GM21528 (cell line): ENCODE measurements around the gene PGK1.
"Not testable (repeated sequence)": the region's sequence is repeated elsewhere in the genome, so short reads cannot be mapped to it uniquely, and the experiment has no call there.

ENCODE experiments used
- ATAC-seq: cut with Tn5 transposase; IDR thresholded peaks from one replicate; pipeline ENCODE4 v1.9.1; 2021; ENCODE audit warnings: mild to moderate bottlenecking, moderate library complexity; ENCODE audit not compliant: unreplicated experiment, low FRiP score

Gene PGK1

DNA sequence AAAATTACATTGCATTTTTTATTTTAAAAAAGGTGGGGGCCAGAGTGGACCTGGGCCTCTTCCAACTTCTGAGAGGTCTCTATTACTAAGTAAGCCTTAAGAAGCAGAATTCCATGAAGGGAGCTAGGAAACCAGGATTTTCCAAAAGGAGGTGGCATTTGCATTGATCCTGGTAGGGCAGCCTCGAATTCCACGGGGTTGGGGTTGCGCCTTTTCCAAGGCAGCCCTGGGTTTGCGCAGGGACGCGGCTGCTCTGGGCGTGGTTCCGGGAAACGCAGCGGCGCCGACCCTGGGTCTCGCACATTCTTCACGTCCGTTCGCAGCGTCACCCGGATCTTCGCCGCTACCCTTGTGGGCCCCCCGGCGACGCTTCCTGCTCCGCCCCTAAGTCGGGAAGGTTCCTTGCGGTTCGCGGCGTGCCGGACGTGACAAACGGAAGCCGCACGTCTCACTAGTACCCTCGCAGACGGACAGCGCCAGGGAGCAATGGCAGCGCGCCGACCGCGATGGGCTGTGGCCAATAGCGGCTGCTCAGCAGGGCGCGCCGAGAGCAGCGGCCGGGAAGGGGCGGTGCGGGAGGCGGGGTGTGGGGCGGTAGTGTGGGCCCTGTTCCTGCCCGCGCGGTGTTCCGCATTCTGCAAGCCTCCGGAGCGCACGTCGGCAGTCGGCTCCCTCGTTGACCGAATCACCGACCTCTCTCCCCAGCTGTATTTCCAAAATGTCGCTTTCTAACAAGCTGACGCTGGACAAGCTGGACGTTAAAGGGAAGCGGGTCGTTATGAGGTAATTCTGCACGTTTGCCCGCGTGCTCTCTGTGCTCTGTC lies at the start of gene PGK1:
PGK1 (plus strand) TSS at position 626 of the 824 bp plus-strand sequence; CDS start at position 719, 93 bp downstream.
- ATAC-seq = peak; percentile 97

DNA sequence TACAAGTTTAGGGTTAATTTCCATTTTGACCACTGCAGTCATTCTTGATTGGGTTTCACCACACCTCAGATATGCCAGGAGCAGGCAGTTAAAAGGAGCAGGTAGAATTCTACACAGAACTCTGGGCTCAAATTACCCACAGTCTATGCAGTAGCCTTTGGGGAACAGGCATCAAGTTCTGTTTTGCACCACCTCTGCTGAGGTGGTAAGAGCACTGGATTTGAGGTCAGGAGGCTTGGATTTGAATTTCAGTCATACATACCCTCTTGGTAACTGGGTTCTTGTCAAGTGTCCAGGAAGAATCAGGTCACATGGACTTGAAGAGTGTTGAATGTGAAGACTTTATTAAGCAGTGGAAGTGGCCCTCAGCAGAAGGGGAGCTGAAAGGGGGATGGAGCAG lies 40.4 kb upstream of the PGK1 start:
- no peak for ATAC-seq

DNA sequence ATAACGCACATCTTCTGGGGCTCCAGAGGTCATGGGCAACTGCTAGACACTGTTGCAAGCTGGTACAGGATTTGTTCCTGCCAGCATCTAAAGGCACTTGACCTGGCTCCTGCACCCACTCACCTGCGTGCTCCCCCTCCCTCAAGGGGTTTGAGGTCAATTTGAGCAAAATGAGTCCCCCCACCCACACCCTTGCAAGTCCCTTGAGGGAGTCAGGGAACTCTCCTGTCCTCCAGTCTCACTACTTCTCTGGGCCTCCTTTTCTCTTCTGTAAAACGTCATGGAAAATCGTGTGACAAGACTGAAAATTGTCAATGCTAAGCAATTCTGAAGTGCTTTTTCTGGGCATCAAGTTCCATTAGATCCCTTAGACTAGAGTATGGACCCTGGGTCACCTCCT lies 39.9 kb upstream of the PGK1 start:
- ATAC-seq = no peak

DNA sequence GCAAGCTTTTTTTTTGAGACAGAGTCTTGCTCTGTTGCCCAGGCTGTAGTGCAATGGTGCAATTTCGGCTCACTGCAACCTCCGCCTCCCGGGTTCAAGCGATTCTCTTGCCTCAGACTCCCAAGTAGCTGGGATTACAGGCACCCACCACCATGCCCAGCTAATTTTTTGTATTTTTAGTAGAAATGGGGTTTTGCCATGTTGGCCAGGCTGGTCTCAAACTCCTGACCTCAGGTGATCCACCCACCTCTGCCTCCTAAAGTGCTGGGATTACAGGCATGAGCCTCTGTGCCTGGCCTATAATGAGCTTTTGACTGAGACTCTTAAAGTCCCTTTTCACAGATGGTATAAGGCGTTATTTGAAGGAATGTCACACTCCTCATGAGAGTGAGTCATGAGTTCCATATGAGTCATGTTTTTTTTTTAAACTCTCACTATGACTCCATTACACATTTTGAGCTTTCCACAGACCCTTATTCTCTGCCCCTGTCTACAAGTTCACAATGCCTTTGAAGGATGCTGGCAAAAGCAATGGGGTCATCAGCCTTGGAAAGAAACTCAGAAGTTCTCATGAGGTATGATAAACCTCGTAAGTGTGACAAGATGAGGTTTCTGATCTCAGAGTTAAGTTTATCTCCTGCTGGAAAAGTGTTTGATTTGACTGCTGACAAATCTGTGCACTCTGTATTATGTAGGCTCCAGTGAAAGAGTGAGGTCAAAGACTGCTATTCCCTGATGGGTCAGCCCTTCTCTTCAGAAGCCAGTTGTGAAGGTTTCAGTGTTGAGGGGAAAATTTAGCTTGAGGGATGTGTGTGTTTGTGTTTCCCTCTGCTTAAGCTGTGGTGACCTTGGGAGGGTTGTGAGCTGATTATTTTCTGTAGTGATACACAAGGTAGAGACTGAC lies 39.1 kb upstream of the PGK1 start:
- peak; percentile 77 for ATAC-seq

DNA sequence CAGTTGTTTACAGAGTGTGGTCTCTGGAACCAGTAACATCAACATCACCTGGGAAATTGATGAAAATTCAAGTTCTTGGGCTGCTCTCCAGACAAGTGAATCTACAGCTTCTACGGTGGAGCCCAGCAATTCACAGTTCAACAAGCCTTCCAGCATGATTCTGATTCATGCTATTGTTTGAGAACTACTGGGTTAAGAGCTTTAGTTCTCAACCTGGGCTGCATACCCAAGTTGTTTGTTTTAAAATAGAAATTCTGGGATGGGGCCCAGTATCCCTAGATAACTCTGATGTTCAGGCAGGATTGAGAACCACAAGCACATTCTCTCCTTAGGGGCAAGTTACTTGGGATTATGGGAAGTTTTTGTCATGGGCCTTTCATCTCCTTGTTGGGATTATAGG lies 37.9 kb upstream of the PGK1 start:
- no peak for ATAC-seq

DNA sequence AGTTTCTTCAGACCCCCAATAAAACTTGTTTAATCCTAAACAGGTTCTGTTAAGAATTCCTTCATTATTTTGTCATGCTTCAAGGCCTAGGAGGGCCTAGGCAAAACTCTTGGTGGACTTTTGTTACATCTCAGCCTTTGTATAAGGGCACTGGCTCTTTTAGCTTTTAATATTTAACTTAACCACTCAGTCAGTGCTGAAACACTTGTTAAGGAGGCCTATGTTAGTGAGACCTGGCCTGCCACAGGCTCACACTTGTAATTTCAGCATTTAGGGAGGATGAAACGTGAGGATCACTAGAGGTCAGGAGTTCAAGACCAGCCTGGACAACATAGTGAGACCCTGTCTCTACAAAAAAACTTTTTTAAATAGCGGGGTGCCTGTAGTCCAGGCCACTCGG lies 32.7 kb upstream of the PGK1 start:
- no peak for ATAC-seq

DNA sequence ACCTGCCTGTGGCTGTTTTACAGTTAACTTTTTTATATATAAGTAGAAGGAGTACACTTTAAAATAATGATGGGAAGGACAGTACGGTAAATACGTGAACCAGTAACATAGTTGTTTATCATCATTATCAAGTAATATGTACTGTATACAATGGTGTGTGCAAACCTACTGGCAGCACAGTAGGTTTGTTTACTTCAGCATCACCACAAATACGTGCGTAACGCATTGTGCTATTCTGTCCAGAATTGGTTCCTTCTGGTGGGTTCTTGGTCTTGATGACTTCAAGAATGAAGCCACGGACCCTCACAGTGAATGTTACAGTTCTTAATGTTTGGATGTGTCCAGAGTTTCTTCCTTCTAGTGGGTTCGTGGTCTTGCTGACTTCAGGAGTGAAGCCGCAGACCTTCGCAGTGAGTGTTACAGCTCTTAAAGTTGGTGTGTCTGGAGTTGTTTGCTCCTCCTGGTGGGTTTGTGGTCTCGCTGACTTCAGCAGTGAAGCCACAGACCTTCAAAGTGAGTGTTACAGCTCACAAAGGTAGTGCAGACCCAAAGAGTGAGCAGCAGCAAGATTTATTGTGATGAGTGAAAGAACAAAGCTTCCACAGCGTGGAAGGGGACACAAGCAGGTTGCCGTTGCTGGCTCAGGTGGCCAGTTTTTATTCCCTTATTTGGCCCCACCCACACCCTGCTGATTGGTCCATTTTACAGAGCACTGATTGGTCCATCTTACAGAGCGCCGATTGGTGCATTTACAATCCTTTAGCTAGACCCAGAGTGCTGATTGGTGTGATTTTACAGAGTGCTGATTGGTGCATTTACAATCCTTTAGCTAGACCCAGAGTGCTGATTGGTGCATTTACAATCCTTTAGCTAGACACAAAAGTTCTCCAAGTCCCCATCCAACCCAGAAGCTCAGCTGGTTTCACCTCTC lies 30.6 kb upstream of the PGK1 start:
- not testable (repeated sequence) for ATAC-seq

DNA sequence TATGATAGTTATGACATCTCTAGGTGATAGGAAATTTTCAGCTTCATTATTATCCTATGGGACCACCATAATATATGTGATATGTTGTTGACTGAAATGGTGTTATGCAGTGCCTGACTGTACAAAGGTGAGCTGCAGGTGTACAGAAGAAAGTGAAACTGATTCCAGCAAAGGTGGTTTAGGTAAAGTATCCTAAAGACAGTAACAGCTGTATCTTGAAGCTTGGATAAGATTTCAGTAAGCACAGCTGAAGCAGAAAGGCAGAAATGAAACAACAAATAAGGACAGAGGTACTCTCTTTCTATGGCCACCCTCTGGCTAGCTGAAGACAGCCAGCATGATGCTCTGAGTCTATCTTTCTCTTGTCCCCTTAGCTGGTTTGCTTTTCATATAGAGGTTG lies 30.0 kb upstream of the PGK1 start:
- no peak for ATAC-seq

DNA sequence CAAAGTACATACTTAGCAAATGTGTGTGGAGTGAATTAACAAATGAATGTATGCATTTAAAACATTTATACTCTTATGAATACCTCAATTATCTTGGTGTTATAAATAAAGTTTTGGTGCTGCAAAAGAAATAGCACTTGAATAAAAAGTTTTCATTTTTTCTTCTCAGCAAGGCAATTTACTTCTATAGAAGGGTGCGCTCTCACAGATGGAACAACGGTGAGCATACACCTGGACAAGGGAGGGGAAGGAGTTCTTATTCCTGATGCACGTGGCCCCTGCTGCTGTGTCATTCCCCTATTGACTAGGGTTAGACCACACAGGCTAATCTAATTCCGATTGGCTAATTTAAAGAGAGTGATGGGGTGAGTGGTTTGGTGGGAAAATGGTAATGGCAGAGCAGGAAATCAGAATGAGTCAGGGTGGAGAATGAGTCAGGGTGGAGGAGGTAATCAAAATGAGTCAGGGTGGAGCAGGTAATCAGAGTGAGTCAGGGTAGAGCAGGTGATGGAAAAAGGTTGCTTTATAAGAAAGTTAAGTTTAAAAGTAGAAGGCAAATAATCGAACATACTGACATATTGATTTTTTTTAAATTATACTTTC lies 28.2 kb upstream of the PGK1 start:
- no peak for ATAC-seq

DNA sequence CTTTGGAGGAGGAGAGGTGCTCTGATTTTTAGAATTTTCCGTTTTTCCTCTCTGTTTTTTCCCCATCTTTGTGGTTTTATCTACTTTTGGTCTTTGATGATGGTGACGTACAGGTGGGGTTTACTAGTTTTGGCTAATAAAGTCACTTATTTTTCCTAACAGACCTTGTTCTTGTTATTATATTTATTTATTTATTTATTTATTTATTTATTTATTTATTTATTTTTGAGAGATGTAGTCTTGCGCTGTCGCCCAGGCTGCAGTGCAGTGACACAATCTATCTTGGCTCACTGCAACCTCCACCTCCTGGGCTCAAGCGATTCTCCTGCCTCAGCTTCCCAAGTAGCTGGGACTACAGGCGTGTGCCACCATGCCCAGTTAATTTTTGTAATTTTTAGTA lies 22.6 kb upstream of the PGK1 start:
- ATAC-seq = not testable (repeated sequence)

DNA sequence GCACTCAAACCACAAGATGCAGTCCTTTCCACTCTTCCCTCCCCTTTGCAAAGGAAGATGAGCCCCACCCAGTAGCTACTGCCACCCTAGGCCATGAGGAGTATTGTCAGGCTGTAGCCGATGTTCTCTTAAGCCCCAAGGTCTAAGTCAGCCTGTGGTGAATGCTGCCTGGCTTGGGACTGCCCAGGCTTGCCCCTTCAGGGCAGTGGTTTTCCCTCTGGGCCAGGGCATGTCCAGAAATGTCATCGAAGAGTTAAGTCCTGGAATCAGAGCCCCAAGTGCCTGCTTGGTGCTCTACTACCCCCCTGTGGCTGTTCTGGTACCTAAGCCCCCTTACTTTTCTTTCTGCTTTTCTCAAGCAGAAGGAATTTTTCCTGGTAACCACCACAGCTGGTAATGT lies 11.8 kb upstream of the PGK1 start:
- ATAC-seq = peak; percentile 83

DNA sequence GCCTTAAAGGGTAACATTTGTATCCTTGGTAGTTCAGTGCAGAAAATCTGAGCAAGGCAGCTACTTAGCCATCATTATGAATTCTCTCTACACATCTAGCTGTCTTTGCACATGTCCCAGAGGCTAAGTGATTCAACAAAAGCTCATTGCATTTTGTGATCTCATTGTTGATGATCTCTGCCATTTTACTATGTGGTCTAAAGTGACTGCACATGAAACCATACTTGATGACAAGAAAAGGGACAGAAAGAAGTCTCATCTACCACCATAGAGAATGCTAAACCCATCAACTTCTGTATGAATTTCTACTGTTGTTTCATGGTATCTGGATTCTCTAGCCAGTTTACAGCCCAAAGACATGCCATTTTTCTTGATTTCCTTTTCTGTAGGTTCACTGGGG lies 5.9 kb upstream of the PGK1 start:
- ATAC-seq = no peak

DNA sequence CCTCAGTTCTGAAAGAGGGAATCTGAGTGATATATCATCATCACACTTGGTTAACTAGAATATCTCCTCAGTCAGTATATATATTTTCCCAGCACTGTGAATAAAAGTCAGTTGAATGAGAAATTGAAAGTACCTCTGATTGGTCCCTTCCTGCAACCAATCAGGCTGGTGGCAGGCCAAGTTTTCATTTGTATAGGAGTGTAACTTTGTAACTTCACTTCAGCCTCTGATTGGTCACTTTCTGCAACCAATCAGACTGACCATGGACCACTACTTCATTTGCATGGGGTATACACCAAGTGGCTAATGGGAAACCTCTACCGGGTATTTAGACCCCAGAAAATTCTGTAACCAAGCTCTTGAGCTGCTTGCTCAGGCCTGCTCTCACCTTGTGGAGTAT lies 2.0 kb upstream of the PGK1 start:
- no peak for ATAC-seq

DNA sequence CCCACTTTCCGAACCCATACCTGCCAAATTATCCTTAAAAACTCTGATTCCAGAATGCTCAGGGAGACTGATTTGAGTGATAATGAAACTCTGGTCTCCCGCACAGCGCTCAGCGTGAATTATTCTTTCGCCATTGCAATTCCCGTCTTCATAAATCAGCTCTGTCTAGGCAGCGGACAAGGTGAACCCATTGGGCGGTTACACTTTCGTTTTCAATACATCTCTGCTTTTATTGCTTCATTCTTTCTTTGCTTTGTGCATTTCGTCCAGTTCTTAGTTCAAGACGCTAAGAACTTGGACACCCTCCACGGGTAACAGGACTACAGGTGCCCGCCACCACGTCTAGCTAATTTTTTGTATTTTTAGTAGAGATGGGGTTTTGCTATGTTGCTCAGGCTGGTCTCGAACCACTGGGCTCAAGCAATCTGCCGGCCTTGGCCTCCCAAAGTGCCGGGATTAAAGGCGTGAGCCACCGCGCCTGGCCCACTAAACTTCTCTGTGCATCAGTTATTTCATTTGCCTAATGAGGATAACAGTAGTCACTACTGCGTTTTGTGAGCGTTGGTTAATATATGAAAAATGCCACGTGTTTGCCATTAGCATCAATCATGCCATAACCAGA lies 936 bp upstream of the PGK1 start:
- ATAC-seq = no peak

DNA sequence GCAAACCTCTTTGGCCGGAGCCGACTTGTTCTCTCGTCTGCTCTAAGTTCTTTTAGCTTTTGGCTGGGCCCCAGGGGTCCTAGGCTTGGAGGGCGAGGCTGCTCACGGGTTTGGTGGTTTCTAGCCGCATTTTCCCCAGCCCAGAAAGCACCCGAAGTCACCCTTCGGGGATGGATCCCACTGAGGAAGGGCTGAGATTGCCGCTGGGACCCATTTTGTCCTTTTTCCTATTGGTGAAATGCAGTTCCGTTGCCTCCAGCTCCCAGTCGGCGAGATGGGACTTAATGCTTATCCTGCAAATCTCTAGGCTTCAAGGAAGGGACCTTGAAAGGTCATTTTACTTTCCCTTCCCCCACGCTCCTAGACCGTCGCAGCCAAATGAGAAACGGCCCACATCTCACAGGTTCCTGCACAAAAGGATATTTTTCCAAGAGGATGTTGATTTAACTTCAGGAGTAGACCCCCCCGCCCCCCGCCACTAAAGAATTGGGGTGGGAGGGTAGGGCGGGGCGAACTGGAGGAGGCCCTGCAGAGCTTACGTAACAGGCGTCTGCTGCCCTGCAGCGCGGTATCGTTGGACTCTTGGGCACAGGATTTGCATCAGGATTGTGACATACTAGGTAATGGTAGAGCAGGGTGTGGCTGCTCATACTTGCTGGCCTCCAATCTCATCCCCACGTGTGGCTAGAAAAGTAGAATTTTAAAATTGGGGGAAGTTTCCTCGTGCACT lies 564 bp downstream of the PGK1 start:
- ATAC-seq = peak; percentile 37

DNA sequence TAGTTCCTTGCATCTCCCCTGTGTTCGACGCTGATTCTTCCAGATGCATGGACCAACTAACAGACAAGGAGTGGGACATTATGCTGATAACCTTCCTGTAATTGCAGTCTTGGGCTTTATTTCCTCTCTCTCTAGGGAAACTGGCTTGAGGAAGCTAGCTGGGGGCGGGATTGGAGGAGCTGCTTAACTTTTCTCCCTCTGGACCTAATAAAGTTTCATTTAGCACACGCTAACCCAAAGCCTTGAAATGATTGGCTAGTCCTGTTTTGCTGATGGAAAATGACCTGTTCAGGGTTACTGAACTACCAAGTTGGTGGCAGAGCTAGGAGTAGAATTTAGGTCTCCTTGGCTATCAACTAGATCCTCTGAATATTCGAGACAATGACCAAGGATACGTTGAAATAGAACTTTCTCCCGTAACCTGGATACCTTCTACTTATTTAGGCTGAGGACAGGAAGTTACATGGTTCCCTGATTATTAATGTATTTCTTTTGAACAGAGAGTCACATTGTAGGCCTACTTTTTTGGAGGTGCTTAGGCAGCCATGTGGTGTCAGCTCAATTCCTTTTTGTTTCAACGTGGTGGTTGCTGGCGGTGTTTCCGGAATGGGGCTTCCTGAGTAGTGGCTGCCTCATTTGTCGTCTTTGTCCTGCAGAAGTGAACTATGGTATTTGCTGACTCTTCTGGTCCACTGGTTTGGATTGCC lies 2.0 kb downstream of the PGK1 start:
- no peak for ATAC-seq

DNA sequence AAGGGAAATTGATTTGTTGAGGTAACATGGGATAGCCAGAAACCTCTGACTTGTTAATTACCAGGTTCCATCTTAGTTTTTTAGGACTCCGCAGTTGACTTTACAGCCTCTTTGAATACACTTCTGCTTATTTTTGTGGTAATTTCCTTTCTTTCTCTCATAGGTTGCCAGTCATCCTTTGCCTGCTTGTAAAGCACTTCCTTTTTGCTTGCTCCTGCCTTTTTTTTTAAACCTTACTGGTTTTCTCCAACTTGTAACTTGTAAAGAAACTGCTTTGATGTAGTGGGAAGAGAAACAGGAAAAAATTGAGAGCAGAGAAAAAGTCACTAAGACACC lies 2.6 kb downstream of the PGK1 start:
- no peak for ATAC-seq

DNA sequence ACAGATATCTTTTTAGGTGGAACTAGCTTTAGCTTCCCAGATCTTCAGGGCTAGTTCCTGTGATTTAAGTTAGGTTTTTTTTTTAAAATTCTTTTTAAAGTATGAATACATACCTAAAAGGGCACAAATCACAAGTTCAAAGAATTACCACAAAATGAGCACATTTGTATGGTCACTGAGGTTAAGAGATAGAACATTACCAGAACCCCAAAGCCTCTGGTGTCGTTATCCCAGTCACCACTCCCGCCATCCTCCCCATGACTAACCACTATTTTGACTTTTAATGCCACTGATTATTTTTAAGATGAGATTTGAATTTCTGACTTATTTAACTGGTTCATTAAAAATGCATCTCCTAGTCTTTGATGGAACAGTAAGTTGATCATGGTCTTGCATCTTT lies 5.4 kb downstream of the PGK1 start:
- ATAC-seq = no peak
